ENCODE results near the gene BABAM2. TPM values are rescaled to one million over a fixed set of nuclear protein-coding genes. Genes with fewer than 3 reads are reported as not detected.

The BABAM2 gene
- 10 to 100 TPM; 32.2 to 33.5 TPM for total RNA-seq

GRCh38 chr2:27890146-27890923 is at the start of gene BABAM2, which contains the start of gene RBKS:
Gene BABAM2, plus strand, starts transcription at chr2:27890729. Its CDS starts 3,828 bp downstream, at chr2:27894557.
Gene RBKS, minus strand, starts transcription at chr2:27890387. Its CDS starts 42 bp downstream, at chr2:27890345.
- Histone ChIP-seq H3K36me3 (no peaks in the 10 kb centered on the region), H3K9me3 (no peaks in the 10 kb centered on the region), H3K27me3 (no peaks in the 10 kb centered on the region), H3K9ac (ENCODE audit: low read depth in 2 of 2, low read length in 2 of 2) (peak within 1 kb of the TSS; percentile 90 to 96), H3K27ac (peak within 1 kb of the TSS; percentile 95), H3K4me1 (peaks cover 6% of the 10 kb centered on the region), H3K4me3 (peak within 1 kb of the TSS; percentile 70)
- TF ChIP-seq CTCF (IDR thresholded peaks at IDR 0.05), result no peak
- intact Hi-C loops (cut with DNase I), result no loop called here
- peak; percentile 93 for DNase-seq

- no peaks in the 10 kb centered on the region for H3K9me3 ChIP-seq
- no peaks in the 10 kb centered on the region for H3K36me3 ChIP-seq
- no peak overlapping the region for H3K4me3 ChIP-seq
- H3K4me1 ChIP-seq, result no peaks in the 10 kb centered on the region
- intact Hi-C loops (cut with DNase I), result no loop called here
- no peak overlapping the region for H3K9ac ChIP-seq (ENCODE audit: low read depth in 2 of 2, low read length in 2 of 2)
- H3K27ac ChIP-seq, result no peak overlapping the region
- H3K27me3 ChIP-seq, result no peaks in the 10 kb centered on the region
- TF ChIP-seq CTCF (IDR thresholded peaks at IDR 0.05), result no peak
- no peak for DNase-seq
Measured at GRCh38 chr2:27842894-27843293, 47.6 kb upstream of the BABAM2 start.

DNA sequence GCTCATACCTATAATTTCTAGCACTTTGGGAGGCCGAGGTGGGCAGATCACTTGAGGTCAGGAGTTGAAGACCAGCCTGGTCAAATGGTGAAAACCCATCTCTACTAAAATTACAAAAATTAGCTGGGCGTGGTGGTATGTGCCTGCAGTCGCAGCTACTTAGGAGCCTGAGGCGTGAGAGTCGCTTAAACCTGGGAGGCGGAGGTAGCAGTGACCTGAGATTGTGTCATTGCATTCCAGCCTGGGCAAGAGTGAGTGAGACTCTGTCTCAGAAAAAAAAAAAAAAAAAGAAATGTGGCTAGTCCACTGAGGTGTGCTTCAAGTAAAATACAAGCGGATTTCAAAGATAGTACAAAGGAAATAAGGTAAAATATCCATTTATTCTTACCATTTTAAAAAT is 46.5 kb upstream of the BABAM2 start:
- Histone ChIP-seq H3K27me3 (no peaks in the 10 kb centered on the region), H3K4me3 (no peak overlapping the region), H3K4me1 (no peaks in the 10 kb centered on the region), H3K27ac (no peak overlapping the region), H3K9ac (ENCODE audit: low read depth in 2 of 2, low read length in 2 of 2) (no peak overlapping the region), H3K9me3 (no peaks in the 10 kb centered on the region), H3K36me3 (no peaks in the 10 kb centered on the region)
- no peak for DNase-seq
- no peak for TF ChIP-seq CTCF (IDR thresholded peaks at IDR 0.05)
- intact Hi-C loops (cut with DNase I), result no loop called here

- intact Hi-C loops (cut with DNase I), result no loop called here
- Histone ChIP-seq H3K27ac (no peak overlapping the region), H3K4me1 (no peaks in the 10 kb centered on the region), H3K36me3 (no peaks in the 10 kb centered on the region), H3K9me3 (no peaks in the 10 kb centered on the region), H3K4me3 (no peak overlapping the region), H3K27me3 (no peaks in the 10 kb centered on the region), H3K9ac (ENCODE audit: low read depth in 2 of 2, low read length in 2 of 2) (no peak overlapping the region)
- DNase-seq, result no peak
- no peak for TF ChIP-seq CTCF (IDR thresholded peaks at IDR 0.05)
Measured at GRCh38 chr2:27844821-27845255, 45.7 kb upstream of the BABAM2 start.

DNA sequence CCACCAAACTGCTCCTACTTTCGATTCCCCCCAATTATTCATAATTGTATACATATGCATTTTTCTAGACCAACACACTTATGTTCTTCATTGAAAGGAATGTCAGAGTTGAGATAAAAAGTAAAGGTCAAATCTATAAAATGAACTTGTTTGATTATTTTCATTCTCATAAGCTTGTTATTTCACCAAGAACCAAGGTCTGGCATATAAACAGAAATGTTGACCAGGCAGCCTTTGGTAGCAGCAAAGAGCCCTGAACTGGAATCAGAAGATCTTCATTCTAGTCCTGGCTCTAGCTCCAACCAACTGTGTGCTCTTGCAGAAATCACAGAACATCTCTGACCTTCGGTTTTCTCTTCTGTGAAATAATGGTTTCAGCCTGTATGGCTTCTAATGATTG is 43.2 kb upstream of the BABAM2 start:
- Histone ChIP-seq H3K36me3 (no peaks in the 10 kb centered on the region), H3K4me3 (no peak overlapping the region), H3K4me1 (no peaks in the 10 kb centered on the region), H3K27ac (no peak overlapping the region), H3K9me3 (no peaks in the 10 kb centered on the region), H3K9ac (ENCODE audit: low read depth in 2 of 2, low read length in 2 of 2) (no peak overlapping the region), H3K27me3 (no peaks in the 10 kb centered on the region)
- DNase-seq, result no peak
- intact Hi-C loops (cut with DNase I), result no loop called here
- TF ChIP-seq CTCF (IDR thresholded peaks at IDR 0.05), result no peak
